C4-2B (cell line): Measurements from ENCODE around the gene HSPB6.

ENCODE experiments used
- ZFX ChIP-seq: fragments of 450-650 bp; IDR thresholded peaks from 2 replicates; pipeline ENCODE4 v1.6.1; 2017
- TF ChIP-seq, protein P1 (sequence below): fragments of 450-650 bp; conservative IDR thresholded peaks from 2 replicates; pipeline ENCODE4 v1.5.1; 2017; ENCODE audit warnings: mild to moderate bottlenecking

DNA sequence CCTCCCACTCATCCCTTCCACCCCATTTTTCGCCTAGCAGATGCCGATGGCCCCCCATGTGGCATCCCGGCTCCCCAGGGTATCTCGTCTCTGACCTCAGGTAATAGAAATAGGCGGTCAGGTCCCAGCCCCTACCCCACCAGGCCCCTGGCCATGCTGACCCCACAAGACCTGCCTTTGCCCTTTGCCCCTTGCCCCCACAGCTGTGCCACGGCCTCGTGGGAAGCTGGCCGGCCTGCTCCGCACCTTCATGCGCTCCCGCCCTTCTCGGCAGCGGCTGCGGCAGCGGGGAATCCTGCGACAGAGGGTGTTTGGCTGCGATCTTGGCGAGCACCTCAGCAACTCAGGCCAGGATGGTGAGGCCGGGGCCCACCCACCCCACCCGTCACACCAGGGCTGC, 23.9 kb upstream of the HSPB6 start:
- TF ChIP-seq, protein P1, sequence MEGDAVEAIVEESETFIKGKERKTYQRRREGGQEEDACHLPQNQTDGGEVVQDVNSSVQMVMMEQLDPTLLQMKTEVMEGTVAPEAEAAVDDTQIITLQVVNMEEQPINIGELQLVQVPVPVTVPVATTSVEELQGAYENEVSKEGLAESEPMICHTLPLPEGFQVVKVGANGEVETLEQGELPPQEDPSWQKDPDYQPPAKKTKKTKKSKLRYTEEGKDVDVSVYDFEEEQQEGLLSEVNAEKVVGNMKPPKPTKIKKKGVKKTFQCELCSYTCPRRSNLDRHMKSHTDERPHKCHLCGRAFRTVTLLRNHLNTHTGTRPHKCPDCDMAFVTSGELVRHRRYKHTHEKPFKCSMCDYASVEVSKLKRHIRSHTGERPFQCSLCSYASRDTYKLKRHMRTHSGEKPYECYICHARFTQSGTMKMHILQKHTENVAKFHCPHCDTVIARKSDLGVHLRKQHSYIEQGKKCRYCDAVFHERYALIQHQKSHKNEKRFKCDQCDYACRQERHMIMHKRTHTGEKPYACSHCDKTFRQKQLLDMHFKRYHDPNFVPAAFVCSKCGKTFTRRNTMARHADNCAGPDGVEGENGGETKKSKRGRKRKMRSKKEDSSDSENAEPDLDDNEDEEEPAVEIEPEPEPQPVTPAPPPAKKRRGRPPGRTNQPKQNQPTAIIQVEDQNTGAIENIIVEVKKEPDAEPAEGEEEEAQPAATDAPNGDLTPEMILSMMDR, result no peak
- TF ChIP-seq ZFX, result no peak
